Sigmoid colon (tissue), 7 donors: ENCODE results near the gene SOX15. TPM values are rescaled to one million over a fixed set of nuclear protein-coding genes. Genes with fewer than 3 reads are reported as not detected.

Experiments
- DNase-seq: peaks from one replicate; pipeline ENCODE4 v3.0.0-alpha.2; 2019
- H3K27ac ChIP-seq, 4 donors: fragments of 200-600 bp; sonication (generic); one replicate each; pipeline ENCODE4 v1.5.1; 2016 to 2019; ENCODE audit warnings: mild to moderate bottlenecking in 1 of 4
- H3K27me3 ChIP-seq, 3 donors: fragments of 200-600 bp; sonication (generic); one replicate each; pipeline ENCODE4 v1.5.1; 2019; ENCODE audit warnings: mild to moderate bottlenecking in 1 of 3
- H3K36me3 ChIP-seq, 4 donors: fragments of 200-600 bp; sonication (generic); one replicate each; pipeline ENCODE4 v1.5.1; 2016 to 2019
- H3K4me1 ChIP-seq, 4 donors: fragments of 200-600 bp; sonication (generic); one replicate each; pipeline ENCODE4 v1.5.1; 2017 to 2019
- H3K4me3 ChIP-seq, 4 donors: fragments of 200-600 bp; sonication (generic); one replicate each; pipeline ENCODE4 v1.5.1; 2017 to 2019; ENCODE audit warnings: mild to moderate bottlenecking in 2 of 4, moderate library complexity in 1 of 4
- H3K9me3 ChIP-seq, 4 donors: fragments of 200-600 bp in 3 of 4; sonication (generic) in 3 of 4; one replicate each; pipeline versions ENCODE4 v1.5.1 to v1.6.1; 2013 to 2019
- EP300 ChIP-seq, 4 donors: sonication (generic); formaldehyde crosslinking; IDR thresholded peaks; one replicate each; pipeline ENCODE4 v1.6.1; 2017; ENCODE audit warnings: antibody characterized with exemption in 4 of 4
- POLR2A ChIP-seq, 2 donors: fragments of 450-650 bp; IDR thresholded peaks; one replicate each; pipeline ENCODE4 v1.6.1; 2016; ENCODE audit warnings: antibody characterized with exemption in 2 of 2, mild to moderate bottlenecking in 2 of 2, moderate library complexity in 2 of 2
- POLR2AphosphoS5 ChIP-seq, 4 donors: sonication (generic); formaldehyde crosslinking; IDR thresholded peaks; one replicate each; pipeline ENCODE4 v1.6.1; 2017; ENCODE audit warnings: antibody characterized with exemption in 4 of 4
- WGBS, 2 donors: extraction: QIAGEN DNeasy Blood & Tissue Kit; methylation state at CpG; one replicate each; pipeline ENCODE4 v1.1.7; 2013; 5-methylcytosine and 5-hydroxymethylcytosine counted together
- intact Hi-C: fragments of 100-400 bp; cut with DNase I; formaldehyde crosslinking; loops from one replicate; pipeline ENCODE4 v1.15.1; 2023
- polyA plus RNA-seq, 3 donors: library from polyadenylated mRNA; stranded (reverse); fragments of 200-250 nt; gene quantifications; one replicate each; pipeline ENCODE4 v1.2.3, GENCODE V29; 2013
- total RNA-seq, 4 donors: library from RNA; depleted of rRNA; stranded (reverse); fragments of >200 nt; gene quantifications; one replicate each; pipeline ENCODE4 v1.1.0, GENCODE V29; 2016
- TF ChIP-seq, protein P1 (sequence below), 4 experiments: fragments of 450-650 bp in 3 of 4; fragments of 200-600 bp in 1 of 4; IDR thresholded peaks; one replicate each; pipeline ENCODE4 v1.5.1; 2016 to 2019; ENCODE audit warnings: antibody characterized with exemption in 4 of 4, mild to moderate bottlenecking in 3 of 4, moderate library complexity in 2 of 4
- donor health status: healthy with polysubstance abuse.
- donor health status: Bipolar disorder and iron deficiency.
- donor health status: healthy.

SOX15 gene
- total and polyA plus RNA-seq, 7 donors = 1.2 to 15.3 (median 4.8) TPM; not detected in 1

DNA sequence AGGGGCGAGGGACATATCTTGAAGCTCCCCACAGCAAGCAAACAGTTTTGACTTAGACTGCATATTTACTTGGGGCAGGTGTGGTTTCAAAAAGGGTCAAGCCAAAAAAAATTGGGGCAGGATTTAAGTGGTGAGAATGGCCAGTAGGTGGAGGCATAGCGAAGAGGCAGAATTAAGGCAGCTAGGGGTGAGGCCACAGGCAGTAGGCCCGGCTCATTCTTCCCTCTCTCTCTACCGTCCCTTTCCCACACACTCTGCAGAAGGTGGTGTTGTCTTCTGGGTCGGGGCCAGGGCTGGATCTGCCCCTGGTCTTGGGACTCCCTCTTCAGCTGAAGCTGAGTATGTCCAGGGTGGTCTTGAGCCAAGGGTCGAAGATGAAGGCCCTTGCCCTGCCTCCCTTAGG lies 42.6 kb upstream of the SOX15 start:
- no peaks in the 10 kb centered on the region for H3K9me3 ChIP-seq
- intact Hi-C loops = no loop called here
- H3K27ac ChIP-seq = no peak overlapping the region
- H3K4me3 ChIP-seq = no peak overlapping the region
- no peak for DNase-seq
- peaks cover 0 to 9% (median 6%) of the 10 kb centered on the region in 4 donors for H3K4me1 ChIP-seq
- H3K27me3 ChIP-seq = no peaks in the 10 kb centered on the region
- TF ChIP-seq POLR2A (IDR thresholded peaks at IDR 0.05) (no peak), POLR2AphosphoS5 (IDR thresholded peaks at IDR 0.05) (no peak), EP300 (IDR thresholded peaks at IDR 0.05) (no peak)
- TF ChIP-seq, protein P1, sequence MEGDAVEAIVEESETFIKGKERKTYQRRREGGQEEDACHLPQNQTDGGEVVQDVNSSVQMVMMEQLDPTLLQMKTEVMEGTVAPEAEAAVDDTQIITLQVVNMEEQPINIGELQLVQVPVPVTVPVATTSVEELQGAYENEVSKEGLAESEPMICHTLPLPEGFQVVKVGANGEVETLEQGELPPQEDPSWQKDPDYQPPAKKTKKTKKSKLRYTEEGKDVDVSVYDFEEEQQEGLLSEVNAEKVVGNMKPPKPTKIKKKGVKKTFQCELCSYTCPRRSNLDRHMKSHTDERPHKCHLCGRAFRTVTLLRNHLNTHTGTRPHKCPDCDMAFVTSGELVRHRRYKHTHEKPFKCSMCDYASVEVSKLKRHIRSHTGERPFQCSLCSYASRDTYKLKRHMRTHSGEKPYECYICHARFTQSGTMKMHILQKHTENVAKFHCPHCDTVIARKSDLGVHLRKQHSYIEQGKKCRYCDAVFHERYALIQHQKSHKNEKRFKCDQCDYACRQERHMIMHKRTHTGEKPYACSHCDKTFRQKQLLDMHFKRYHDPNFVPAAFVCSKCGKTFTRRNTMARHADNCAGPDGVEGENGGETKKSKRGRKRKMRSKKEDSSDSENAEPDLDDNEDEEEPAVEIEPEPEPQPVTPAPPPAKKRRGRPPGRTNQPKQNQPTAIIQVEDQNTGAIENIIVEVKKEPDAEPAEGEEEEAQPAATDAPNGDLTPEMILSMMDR (IDR thresholded peaks at IDR 0.05) = peak in 3 of 4 experiments; percentile 30 to 40 (median 35)
- 27 to 37% methylated on average over 6 of the region's 6 CpGs for WGBS, 2 donors
- no peaks in the 10 kb centered on the region for H3K36me3 ChIP-seq

DNA sequence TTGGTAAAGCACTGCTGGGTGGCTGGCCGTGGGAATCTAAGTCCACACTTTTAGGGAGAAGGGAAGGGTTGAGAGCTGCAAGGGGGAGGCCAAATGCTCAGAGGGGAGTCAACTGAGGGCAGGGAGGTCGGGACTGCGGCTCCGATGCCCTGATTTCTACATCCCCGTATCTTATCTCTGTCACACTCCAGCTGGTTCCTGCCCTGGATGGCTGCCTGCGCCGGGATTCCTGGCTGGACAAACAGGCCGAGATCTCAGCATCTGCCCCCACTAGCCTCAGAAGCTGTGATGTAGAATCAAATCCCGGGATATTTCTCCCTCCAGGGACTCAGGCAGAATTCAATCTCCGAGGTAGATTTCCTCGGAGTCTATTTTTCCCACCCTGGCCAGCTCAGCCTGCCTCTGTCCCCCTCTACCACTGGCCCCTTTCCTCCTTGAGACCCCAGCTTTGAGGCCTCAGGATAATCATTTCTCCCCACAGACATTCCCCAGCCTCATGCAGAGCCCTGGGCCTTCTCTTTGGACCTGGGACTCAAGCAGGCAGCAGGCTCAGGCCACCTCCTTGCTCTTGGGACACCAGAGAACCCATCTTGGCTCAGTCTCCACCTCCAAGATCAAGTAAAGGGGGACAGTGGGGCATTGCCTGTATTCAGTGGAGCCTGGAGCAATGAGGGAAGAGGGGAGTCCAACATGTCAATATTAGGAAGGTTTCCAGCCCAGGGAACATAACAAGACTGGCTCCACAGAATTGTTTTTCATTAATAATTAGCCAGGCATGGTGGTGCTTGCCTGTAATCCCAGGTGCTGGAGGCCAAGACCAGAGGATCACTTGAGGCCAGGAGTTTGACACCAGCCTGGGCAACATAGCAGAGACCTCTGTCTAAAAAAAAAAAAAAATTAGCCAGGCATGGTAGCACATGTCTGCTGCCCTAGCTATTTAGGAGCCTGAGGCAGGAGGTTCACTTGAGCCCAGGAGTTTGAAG lies 41.8 kb upstream of the SOX15 start:
- Histone ChIP-seq H3K4me1 (peaks cover 0 to 12% (median 10%) of the 10 kb centered on the region in 4 donors), H3K4me3 (no peak overlapping the region), H3K36me3 (no peaks in the 10 kb centered on the region), H3K9me3 (no peaks in the 10 kb centered on the region), H3K27ac (no peak overlapping the region), H3K27me3 (no peaks in the 10 kb centered on the region)
- TF ChIP-seq EP300 (IDR thresholded peaks at IDR 0.05) (no peak), POLR2AphosphoS5 (IDR thresholded peaks at IDR 0.05) (no peak), POLR2A (IDR thresholded peaks at IDR 0.05) (no peak)
- TF ChIP-seq, protein P1 (IDR thresholded peaks at IDR 0.05) = no peak
- no peak for DNase-seq
- 87 to 88% methylated on average over 11 of the region's 11 CpGs for WGBS, 2 donors
- intact Hi-C loops = no loop called here

- WGBS, 2 donors = 65 to 86% methylated on average over 13 of the region's 13 CpGs
- Histone ChIP-seq H3K27me3 (no peaks in the 10 kb centered on the region), H3K4me3 (no peak within 1 kb of the TSS), H3K4me1 (peaks cover 0 to 17% (median 14%) of the 10 kb centered on the region in 4 donors), H3K9me3 (no peaks in the 10 kb centered on the region), H3K36me3 (peaks cover 0 to 13% (median 5%) of the 10 kb centered on the region in 4 donors), H3K27ac (no peak within 1 kb of the TSS)
- TF ChIP-seq, protein P1 (IDR thresholded peaks at IDR 0.05) = no peak
- TF ChIP-seq POLR2AphosphoS5 (IDR thresholded peaks at IDR 0.05) (no peak), EP300 (IDR thresholded peaks at IDR 0.05) (no peak), POLR2A (IDR thresholded peaks at IDR 0.05) (no peak)
- intact Hi-C loops = no loop called here
- DNase-seq = no peak
Observed at GRCh38 chr17:7629939-7630571, 40.2 kb upstream of the SOX15 start, which contains the start of gene SHBG. TSS of gene SHBG (plus strand) at chr17:7630135. CDS start at chr17:7630173, 38 bp downstream.

GRCh38 chr17:7627250-7628121 lies 37.6 kb upstream of the SOX15 start, which contains the start of gene SAT2:
TSS of gene SAT2 (minus strand) at chr17:7627821. CDS start at chr17:7627635, 186 bp downstream.
- peak; percentile 99 for DNase-seq
- H3K27ac ChIP-seq = peak within 1 kb of the TSS; percentile 89 to 97 (median 96)
- H3K36me3 ChIP-seq = peaks cover 0 to 13% (median 5%) of the 10 kb centered on the region in 4 donors
- H3K4me3 ChIP-seq = peak within 1 kb of the TSS; percentile 62 to 86 (median 77)
- H3K27me3 ChIP-seq = no peaks in the 10 kb centered on the region
- no peaks in the 10 kb centered on the region for H3K9me3 ChIP-seq
- intact Hi-C loops = loop anchor here (2.0 kb wide), 1 partner anchor 59 kb away; the partner anchor contains the start of gene TP53
- WGBS, 2 donors = 1% methylated on average over 54 of the region's 54 CpGs
- TF ChIP-seq POLR2AphosphoS5 (IDR thresholded peaks at IDR 0.05) (peak; percentile 88 to 93 (median 90)), POLR2A (IDR thresholded peaks at IDR 0.05) (peak; percentile 69 to 75), EP300 (IDR thresholded peaks at IDR 0.05) (peak in 1 of 4 donors; percentile 14)
- TF ChIP-seq, protein P1 (IDR thresholded peaks at IDR 0.05) = no peak
- peaks cover 0 to 17% (median 14%) of the 10 kb centered on the region in 4 donors for H3K4me1 ChIP-seq
